ENCODE data around the gene EXOC3L4. TPM values are rescaled to one million over a fixed set of nuclear protein-coding genes. Genes with fewer than 3 reads are reported as not detected.
"Not testable (repeated sequence)": the region's sequence is repeated elsewhere in the genome, so short reads cannot be mapped to it uniquely, and the experiment has no call there.

EXOC3L4 gene
- total RNA-seq, 1 donor from 2014 or later, result not detected

DNA sequence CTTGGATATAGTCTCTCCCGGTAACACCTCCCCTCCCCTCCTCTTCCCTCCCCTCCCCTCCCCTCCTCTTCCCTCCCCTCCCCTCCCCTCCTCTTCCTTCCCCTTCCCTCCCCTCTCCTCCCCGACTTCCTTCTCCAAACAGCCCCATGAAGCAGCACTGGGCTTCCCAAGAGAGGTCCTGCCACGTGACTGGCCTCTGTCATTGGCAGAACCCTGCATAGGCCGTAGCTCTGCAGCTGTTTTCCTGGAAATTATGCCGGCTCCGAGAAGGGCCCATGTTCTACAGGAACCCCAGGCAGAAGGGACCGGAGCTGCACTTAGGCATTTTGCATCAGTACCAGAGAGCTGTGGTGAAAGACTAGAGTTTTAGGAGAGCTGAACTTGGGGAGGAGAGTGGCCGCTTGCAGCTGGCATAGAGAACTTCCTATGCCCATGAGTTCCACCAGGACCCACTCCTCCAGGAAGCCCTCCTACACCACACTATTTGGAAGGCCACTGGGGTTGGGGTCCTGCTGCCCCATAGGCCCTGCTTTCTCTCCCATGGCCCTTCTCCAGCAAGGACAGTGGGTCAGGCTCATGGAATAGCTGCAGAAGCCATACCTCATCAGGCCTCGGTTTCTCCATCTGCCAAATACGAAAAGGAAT is 23.6 kb downstream of the EXOC3L4 start:
- Mint-ChIP-seq H3K27ac (ENCODE audit: unreplicated experiment) (no peak overlapping the region), H3K27me3 (ENCODE audit: low read depth, unreplicated experiment) (peaks cover 6% of the 10 kb centered on the region), H3K4me1 (ENCODE audit: low read depth, unreplicated experiment) (peaks cover 10% of the 10 kb centered on the region), H3K4me3 (ENCODE audit: unreplicated experiment) (no peak overlapping the region), H3K9me3 (ENCODE audit: unreplicated experiment) (peaks cover 2% of the 10 kb centered on the region), H3K36me3 (ENCODE audit: low read depth, unreplicated experiment) (no peaks in the 10 kb centered on the region)
- Histone ChIP-seq H3K4me1 (ENCODE audit: insufficient read depth, low read length) (peaks cover 22% of the 10 kb centered on the region), H2AFZ (ENCODE audit: low read depth, low read length) (peak overlapping the region; percentile 41), H3K4me2 (ENCODE audit: low read length) (no peak overlapping the region), H3K79me2 (ENCODE audit: insufficient read depth, low read length) (no peaks in the 10 kb centered on the region), H3K27me3 (ENCODE audit: insufficient read depth, low read length) (no peaks in the 10 kb centered on the region), H4K20me1 (ENCODE audit: insufficient read depth, low read length) (no peaks in the 10 kb centered on the region), H3K4me3 (ENCODE audit: insufficient read depth, low read depth, low read length) (no peak overlapping the region), H3K9ac (ENCODE audit: low read length) (no peak overlapping the region), H3K27ac (ENCODE audit: low read depth, low read length) (no peak overlapping the region), H3K9me3 (ENCODE audit: insufficient read depth, low read depth, low read length) (no peaks in the 10 kb centered on the region), H3K36me3 (ENCODE audit: insufficient read depth, low read length) (no peaks in the 10 kb centered on the region)
- FAIRE-seq, result no peak
- TF ChIP-seq, protein P1, sequence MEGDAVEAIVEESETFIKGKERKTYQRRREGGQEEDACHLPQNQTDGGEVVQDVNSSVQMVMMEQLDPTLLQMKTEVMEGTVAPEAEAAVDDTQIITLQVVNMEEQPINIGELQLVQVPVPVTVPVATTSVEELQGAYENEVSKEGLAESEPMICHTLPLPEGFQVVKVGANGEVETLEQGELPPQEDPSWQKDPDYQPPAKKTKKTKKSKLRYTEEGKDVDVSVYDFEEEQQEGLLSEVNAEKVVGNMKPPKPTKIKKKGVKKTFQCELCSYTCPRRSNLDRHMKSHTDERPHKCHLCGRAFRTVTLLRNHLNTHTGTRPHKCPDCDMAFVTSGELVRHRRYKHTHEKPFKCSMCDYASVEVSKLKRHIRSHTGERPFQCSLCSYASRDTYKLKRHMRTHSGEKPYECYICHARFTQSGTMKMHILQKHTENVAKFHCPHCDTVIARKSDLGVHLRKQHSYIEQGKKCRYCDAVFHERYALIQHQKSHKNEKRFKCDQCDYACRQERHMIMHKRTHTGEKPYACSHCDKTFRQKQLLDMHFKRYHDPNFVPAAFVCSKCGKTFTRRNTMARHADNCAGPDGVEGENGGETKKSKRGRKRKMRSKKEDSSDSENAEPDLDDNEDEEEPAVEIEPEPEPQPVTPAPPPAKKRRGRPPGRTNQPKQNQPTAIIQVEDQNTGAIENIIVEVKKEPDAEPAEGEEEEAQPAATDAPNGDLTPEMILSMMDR (IDR thresholded peaks at IDR 0.05; ENCODE audit: insufficient read depth, low read depth, low read length), result no peak
- no peak for DNase-seq (ENCODE audit: low read depth)

- H3K4me3 ChIP-seq (ENCODE audit: insufficient read depth, low read depth, low read length), result no peak overlapping the region
- H3K27me3 Mint-ChIP-seq (ENCODE audit: low read depth, unreplicated experiment), result peaks cover 6% of the 10 kb centered on the region
- no peak for DNase-seq (ENCODE audit: low read depth)
- H3K27ac ChIP-seq (ENCODE audit: low read depth, low read length), result no peak overlapping the region
- H3K9me3 Mint-ChIP-seq (ENCODE audit: unreplicated experiment), result peaks cover 2% of the 10 kb centered on the region
- no peaks in the 10 kb centered on the region for H3K9me3 ChIP-seq (ENCODE audit: insufficient read depth, low read depth, low read length)
- peaks cover 10% of the 10 kb centered on the region for H3K4me1 Mint-ChIP-seq (ENCODE audit: low read depth, unreplicated experiment)
- H3K27me3 ChIP-seq (ENCODE audit: insufficient read depth, low read length), result no peaks in the 10 kb centered on the region
- no peak overlapping the region for H3K4me2 ChIP-seq (ENCODE audit: low read length)
- H4K20me1 ChIP-seq (ENCODE audit: insufficient read depth, low read length), result no peaks in the 10 kb centered on the region
- no peak for FAIRE-seq
- no peak overlapping the region for H3K4me3 Mint-ChIP-seq (ENCODE audit: unreplicated experiment)
- H3K79me2 ChIP-seq (ENCODE audit: insufficient read depth, low read length), result no peaks in the 10 kb centered on the region
- no peak overlapping the region for H3K27ac Mint-ChIP-seq (ENCODE audit: unreplicated experiment)
- H3K4me1 ChIP-seq (ENCODE audit: insufficient read depth, low read length), result peaks cover 27% of the 10 kb centered on the region
- H2AFZ ChIP-seq (ENCODE audit: low read depth, low read length), result no peak overlapping the region
- TF ChIP-seq EZH2 (IDR thresholded peaks at IDR 0.05; ENCODE audit: insufficient read depth, low read length), result no peak
- TF ChIP-seq, protein P1 (IDR thresholded peaks at IDR 0.05; ENCODE audit: insufficient read depth, low read depth, low read length), result no peak
- no peaks in the 10 kb centered on the region for H3K36me3 ChIP-seq (ENCODE audit: insufficient read depth, low read length)
- no peaks in the 10 kb centered on the region for H3K36me3 Mint-ChIP-seq (ENCODE audit: low read depth, unreplicated experiment)
- H3K9ac ChIP-seq (ENCODE audit: low read length), result no peak overlapping the region
Observed at GRCh38 chr14:103118663-103119404, 24.3 kb downstream of the EXOC3L4 start.

- H3K79me2 ChIP-seq (ENCODE audit: insufficient read depth, low read length); H2AFZ ChIP-seq (ENCODE audit: low read depth, low read length); H3K36me3 Mint-ChIP-seq (ENCODE audit: low read depth, unreplicated experiment); H3K27me3 ChIP-seq (ENCODE audit: insufficient read depth, low read length); FAIRE-seq; DNase-seq (ENCODE audit: low read depth); H3K9me3 Mint-ChIP-seq (ENCODE audit: unreplicated experiment); H3K4me1 Mint-ChIP-seq (ENCODE audit: low read depth, unreplicated experiment); H3K9ac ChIP-seq (ENCODE audit: low read length); H3K27me3 Mint-ChIP-seq (ENCODE audit: low read depth, unreplicated experiment); H3K4me3 ChIP-seq (ENCODE audit: insufficient read depth, low read depth, low read length); H3K36me3 ChIP-seq (ENCODE audit: insufficient read depth, low read length); H3K4me2 ChIP-seq (ENCODE audit: low read length); H3K27ac ChIP-seq (ENCODE audit: low read depth, low read length); H4K20me1 ChIP-seq (ENCODE audit: insufficient read depth, low read length); H3K4me3 Mint-ChIP-seq (ENCODE audit: unreplicated experiment); H3K27ac Mint-ChIP-seq (ENCODE audit: unreplicated experiment); H3K9me3 ChIP-seq (ENCODE audit: insufficient read depth, low read depth, low read length): not testable (repeated sequence)
- peaks cover 31% of the 10 kb centered on the region for H3K4me1 ChIP-seq (ENCODE audit: insufficient read depth, low read length)
Observed at GRCh38 chr14:103119527-103119926, 25.0 kb downstream of the EXOC3L4 start.

Data from astrocyte (in vitro differentiated cells and primary cell).